GM12878 (cell line): Measurements from ENCODE around the gene RAD51AP1. TPM values are rescaled to one million over a fixed set of nuclear protein-coding genes. Genes with fewer than 3 reads are reported as not detected.

Experiments used
- ATAC-seq: fragments of 200-7000 bp; cut with Tn5 transposase; 3 replicates; pipeline ENCODE4 v1.9.1; 2020; ENCODE audit warnings: mild to moderate bottlenecking, moderate library complexity
- BruUV-seq: library from RNA; stranded (reverse); fragments of 400-500 nt; replicated peaks from 2 replicates; lab custom pipeline; 2021; lab: Mats Ljungman, UMichigan
- CTCF ChIA-PET: fragments of 300-600 bp; sonication (Branson Sonifier 250); formaldehyde crosslinking; extraction: SDS; loops from one replicate; lab custom pipeline; 2021; ENCODE audit warnings: inconsistent platforms; lab: Yijun Ruan, JAX
- POLR2A ChIA-PET: fragments of 350-600 bp; formaldehyde crosslinking; extraction: SDS; loops from one replicate; lab custom pipeline; 2021; ENCODE audit warnings: inconsistent platforms; lab: Charles Lee
- RAD21 ChIA-PET: fragments of 300-600 bp; sonication (Branson Sonifier 250); formaldehyde crosslinking; loops from one replicate; lab custom pipeline; 2023; ENCODE audit warnings: antibody characterized with exemption; ENCODE audit not compliant: unreplicated experiment; lab: Charles Lee
- SMC1A ChIA-PET: fragments of 300-600 bp; sonication (Branson Sonifier 250); formaldehyde crosslinking; loops from one replicate; lab custom pipeline; 2023; ENCODE audit not compliant: unreplicated experiment, uncharacterized antibody; lab: Charles Lee
- DNase-seq: peaks from one replicate; pipeline ENCODE4 v3.0.0-alpha.2; 2011; ENCODE audit warnings: low read depth, low spot score
- FAIRE-seq: peaks from 3 replicates; lab custom pipeline; 2011; peaks lifted over from hg19 to GRCh38; lab: Jason Lieb, UNC
- H2AFZ ChIP-seq: 2 replicates; pipeline ENCODE4 v1.6.0; 2011; ENCODE audit warnings: low read depth, low read length, control low read depth; ENCODE audit not compliant: control insufficient read depth
- H3K27ac ChIP-seq: 2 replicates; pipeline ENCODE4 v1.5.1; 2011; ENCODE audit warnings: control low read depth; ENCODE audit not compliant: control insufficient read depth, insufficient read depth
- H3K27me3 ChIP-seq, 2 experiments: replicated peaks in 1 of 2; 2 replicates each; pipeline versions ENCODE4 v1.6.0 to v1.6.1; 2011; ENCODE audit warnings: low read length in 1 of 2; ENCODE audit not compliant: control insufficient read depth in 2 of 2, insufficient read depth in 2 of 2
- H3K36me3 ChIP-seq, 2 experiments: 2 replicates each; pipeline ENCODE4 v1.5.1; 2011; ENCODE audit warnings: low read length in 1 of 2; ENCODE audit not compliant: control insufficient read depth in 2 of 2, insufficient read depth in 2 of 2
- H3K4me1 ChIP-seq: 2 replicates; pipeline ENCODE4 v1.6.1; 2011; ENCODE audit warnings: mild to moderate bottlenecking, low read length, moderate library complexity, mixed read lengths; ENCODE audit not compliant: control insufficient read depth, insufficient read depth
- H3K4me2 ChIP-seq: 2 replicates; pipeline ENCODE4 v1.6.0; 2011; ENCODE audit warnings: control low read depth; ENCODE audit not compliant: control insufficient read depth, insufficient read depth
- H3K4me3 ChIP-seq: fragments of 200-600 bp; sonication (generic); 2 replicates; pipeline ENCODE4 v1.5.1; 2016
- H3K79me2 ChIP-seq: 2 replicates; pipeline ENCODE4 v1.6.0; 2011; ENCODE audit warnings: low read length; ENCODE audit not compliant: control insufficient read depth, insufficient read depth
- H3K9ac ChIP-seq: 2 replicates; pipeline ENCODE4 v1.8.0; 2011; ENCODE audit warnings: low read length, control low read depth, mixed read lengths; ENCODE audit not compliant: control insufficient read depth, insufficient read depth
- H3K9me3 ChIP-seq: replicated peaks from 3 replicates; pipeline ENCODE4 v1.5.1; 2011; ENCODE audit warnings: mild to moderate bottlenecking, low read length; ENCODE audit not compliant: control insufficient read depth, insufficient read depth
- H4K20me1 ChIP-seq: 2 replicates; pipeline ENCODE4 v1.6.0; 2011; ENCODE audit not compliant: control insufficient read depth, insufficient read depth
- MYB ChIP-seq: fragments of 150-350 bp; IDR thresholded peaks from 2 replicates; pipeline ENCODE4 v1.6.1; 2014; ENCODE audit warnings: mild to moderate bottlenecking, low read depth, low read length, borderline replicate concordance
- MYC ChIP-seq: IDR thresholded peaks from 2 replicates; pipeline ENCODE4 v1.6.1; 2011; ENCODE audit warnings: mild to moderate bottlenecking, low read length, moderate library complexity, inconsistent platforms; ENCODE audit not compliant: insufficient read depth, insufficient replicate concordance, insufficient read length, severe bottlenecking
- NFIC ChIP-seq: IDR thresholded peaks from 2 replicates; pipeline ENCODE4 v1.6.1; 2012; ENCODE audit warnings: low read depth, mild to moderate bottlenecking, inconsistent platforms, low read length, moderate library complexity
- NFYB ChIP-seq: IDR thresholded peaks from 2 replicates; pipeline ENCODE4 v1.6.1; 2011; ENCODE audit warnings: low read depth, mild to moderate bottlenecking, low read length, improper control_type of control experiment, moderate library complexity; ENCODE audit not compliant: insufficient read depth
- POLR2A ChIP-seq: IDR thresholded peaks from 2 replicates; pipeline ENCODE4 v1.6.1; 2011; ENCODE audit warnings: low read depth, mild to moderate bottlenecking, low read length
- POLR2AphosphoS5 ChIP-seq: IDR thresholded peaks from 2 replicates; pipeline ENCODE4 v1.6.1; 2011; ENCODE audit warnings: mild to moderate bottlenecking, low read length, inconsistent platforms
- SKIL ChIP-seq: fragments of 450-650 bp; IDR thresholded peaks from 2 replicates; pipeline ENCODE4 v1.6.1; 2017; ENCODE audit warnings: mild to moderate bottlenecking, low read depth, inconsistent platforms; ENCODE audit not compliant: poor library complexity, severe bottlenecking
- ZNF592 ChIP-seq: fragments of 450-650 bp; IDR thresholded peaks from 2 replicates; pipeline ENCODE4 v1.6.1; 2017; ENCODE audit warnings: mild to moderate bottlenecking, moderate library complexity
- WGBS: methylation state at CpG from one replicate; pipeline ENCODE4 v1.1.6; 2016; ENCODE audit warnings: low lambda C conversion rate; ENCODE audit not compliant: insufficient replicate concordance, insufficient coverage; ENCODE audit errors: missing lambda C conversion rate; 5-methylcytosine and 5-hydroxymethylcytosine counted together
- in situ Hi-C: fragments of 300-500 bp; cut with MboI; formaldehyde crosslinking; loops from 9 replicates; pipeline ENCODE4 v1.14.3; 2018; ENCODE audit warnings: mixed read lengths
- intact Hi-C: fragments of 100-400 bp; cut with micrococcal nuclease; formaldehyde crosslinking; loops from one replicate; pipeline ENCODE4 v1.14.2; 2022; ENCODE audit not compliant: unreplicated experiment
- polyA plus RNA-seq, 11 experiments: library from polyadenylated mRNA; depleted of rRNA in 4 of 11; unstranded in 6 of 11; stranded (reverse) in 5 of 11; fragments of >200 nt; fragmentation: Nextera tagmentation in 4 of 11; fragmentation: Illumina TruSeq in 1 of 11; extraction: Ambion mirVana in 4 of 11; extraction: Trizol in 1 of 11; gene quantifications; 1 replicate in 1 of 11; 2 replicates in 10 of 11; pipeline versions ENCODE4 v1.2.1 to v1.2.3, GENCODE V29; 2011 to 2016; ENCODE audit warnings: inconsistent platforms in 2 of 11, missing spikeins in 2 of 11, low read depth in 1 of 11
- total RNA-seq, 4 experiments: library from RNA; depleted of rRNA in 3 of 4; stranded (reverse); fragments of >200 nt in 3 of 4; fragmentation: Illumina TruSeq in 1 of 4; extraction: Trizol in 1 of 4; gene quantifications; 2 replicates each; pipeline versions ENCODE4 v1.2.1 to v1.2.3, GENCODE V29; 2013 to 2021

RAD51AP1 gene
- total and polyA plus RNA-seq, 10 of the 15 experiments (the other 5 are each of a cell fraction or from before 2014, with no cell fraction given) = 22.3 to 86.0 (median 50.9) TPM

GRCh38 chr12:4591180-4591687, 52.5 kb downstream of the RAD51AP1 start:
- H3K4me1 ChIP-seq = no peaks in the 10 kb centered on the region
- H3K27ac ChIP-seq = no peak overlapping the region
- H3K9ac ChIP-seq = no peak overlapping the region
- ATAC-seq = no peak
- H3K4me2 ChIP-seq = no peak overlapping the region
- H3K4me3 ChIP-seq = no peak overlapping the region
- CTCF ChIA-PET = interaction anchor here (4.6 kb wide), 1 partner anchor 13 kb away, joined by 30 read pairs; no protein-coding TSS in a partner anchor
- SMC1A ChIA-PET = interaction anchor here (1.2 to 1.5 kb wide), 2 partner anchors 12 to 63 kb away, joined by 3 to 4 read pairs; no protein-coding TSS in a partner anchor
- no peak overlapping the region for H2AFZ ChIP-seq
- FAIRE-seq = no peak
- POLR2A ChIA-PET = no interaction called here
- no peaks in the 10 kb centered on the region for H4K20me1 ChIP-seq
- no peaks in the 10 kb centered on the region for H3K36me3 ChIP-seq
- H3K9me3 ChIP-seq = no peaks in the 10 kb centered on the region
- RAD21 ChIA-PET = no interaction called here
- WGBS = 56% methylated on average over 7 of the region's 7 CpGs
- no peak for DNase-seq
- in situ Hi-C loops = no loop called here
- intact Hi-C loops = no loop called here
- H3K79me2 ChIP-seq = no peaks in the 10 kb centered on the region
- no peaks in the 10 kb centered on the region for H3K27me3 ChIP-seq
- no TSS peak for BruUV-seq
- TF ChIP-seq SKIL (no peak), NFYB (no peak), MYC (no peak), POLR2AphosphoS5 (no peak), MYB (no peak), ZNF592 (no peak), NFIC (no peak), POLR2A (no peak)
- TF ChIP-seq, all 136 proteins: peak for 0
